HG03460 (cell line): ENCODE measurements around the gene NPLOC4.

ENCODE experiments used
- ATAC-seq: cut with Tn5 transposase; IDR thresholded peaks from one replicate; pipeline ENCODE4 v1.9.1; 2021; ENCODE audit not compliant: unreplicated experiment

Gene NPLOC4

GRCh38 chr17:81568416-81568815 lies 68.5 kb downstream of the NPLOC4 start:
- ATAC-seq: no peak

GRCh38 chr17:81567191-81567590 lies 69.7 kb downstream of the NPLOC4 start:
- no peak for ATAC-seq

DNA sequence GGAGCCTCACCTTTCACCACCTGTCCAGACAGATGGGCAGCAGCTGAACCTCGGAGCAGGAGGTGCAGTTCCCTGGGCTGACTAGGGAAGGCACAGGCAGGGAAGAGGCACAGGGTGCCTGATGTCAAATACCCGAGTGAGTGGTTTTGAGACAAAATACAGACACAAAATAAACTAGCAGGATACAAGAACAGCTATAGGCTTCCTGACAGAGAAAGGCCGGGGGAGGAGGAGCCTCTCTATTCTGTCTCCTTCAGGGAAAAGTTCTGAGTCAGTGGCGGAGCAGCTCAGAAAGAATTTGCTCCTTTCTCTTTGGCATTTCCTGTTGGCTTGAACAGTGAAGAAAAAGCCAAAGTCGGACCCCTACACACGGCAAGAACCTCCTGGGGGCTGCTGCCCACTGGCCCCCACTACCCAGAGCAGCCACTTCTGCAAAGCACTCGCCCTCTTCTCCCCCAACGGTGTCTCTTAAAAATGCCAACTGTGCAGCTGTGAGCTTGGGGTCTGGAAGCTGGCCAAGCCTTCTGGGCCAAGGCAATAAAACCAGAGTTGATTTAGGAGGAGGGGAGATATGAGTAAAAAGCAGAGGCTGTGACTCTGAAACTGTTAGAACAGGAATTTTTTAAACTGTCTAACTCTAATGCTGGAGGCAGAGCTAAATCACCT lies 70.3 kb downstream of the NPLOC4 start:
- ATAC-seq: no peak

GRCh38 chr17:81565231-81565630 lies 71.7 kb downstream of the NPLOC4 start:
- ATAC-seq: no peak

- no peak for ATAC-seq
Observed at GRCh38 chr17:81564778-81565177, 72.1 kb downstream of the NPLOC4 start.

DNA sequence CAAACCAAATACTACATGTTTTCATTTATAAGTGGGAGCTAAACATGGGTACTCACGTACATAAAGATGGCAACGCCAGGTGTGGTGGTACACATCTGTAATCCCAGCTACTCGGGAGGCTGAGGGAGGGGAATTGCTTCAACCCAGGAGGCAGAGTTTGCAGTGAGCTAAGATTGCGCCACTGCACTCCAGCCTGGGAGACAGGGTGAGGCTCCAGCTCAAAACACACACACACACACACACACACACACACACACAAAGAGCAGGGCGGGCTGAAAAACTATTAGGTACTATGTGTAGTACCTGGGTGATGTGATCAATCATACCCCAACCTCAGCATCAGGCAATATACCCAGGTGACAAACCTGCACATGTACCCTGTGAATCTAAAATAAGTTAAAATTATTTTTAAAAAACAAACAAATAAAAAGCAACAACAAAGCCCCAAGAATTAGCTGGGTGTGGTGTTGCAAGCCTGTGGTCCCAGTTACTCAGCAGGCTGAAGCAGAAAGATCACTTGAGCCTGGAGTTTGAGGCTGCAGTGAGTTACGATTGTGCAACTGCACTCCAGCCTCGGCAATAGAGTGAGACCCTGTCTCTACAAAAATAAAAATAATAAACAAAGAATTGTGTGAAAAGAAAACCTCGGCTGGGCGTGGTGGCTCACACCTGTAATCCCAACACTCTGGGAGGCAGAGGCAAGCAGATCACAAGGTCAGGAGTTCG lies 72.9 kb downstream of the NPLOC4 start:
- no peak for ATAC-seq

DNA sequence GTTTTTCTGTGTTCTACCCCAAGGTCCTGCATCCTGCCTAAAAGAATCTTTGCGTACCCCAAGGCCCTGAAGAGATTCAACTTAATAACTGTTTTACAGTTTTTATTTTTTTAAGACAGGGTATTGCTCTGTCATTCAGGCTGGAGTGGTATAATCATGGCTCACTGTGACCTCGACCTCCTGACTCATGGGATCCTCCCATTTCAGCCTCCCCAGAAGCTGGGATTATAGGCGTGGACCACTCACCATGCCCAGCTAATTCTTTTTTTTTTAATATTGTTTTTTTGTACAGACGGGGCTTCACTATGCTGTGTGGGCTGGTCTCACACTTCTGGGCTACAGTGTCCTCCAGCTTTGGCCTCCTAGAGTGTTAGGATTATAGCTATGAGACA lies 75.4 kb downstream of the NPLOC4 start:
- no peak for ATAC-seq

GRCh38 chr17:81558941-81559806 lies 77.7 kb downstream of the NPLOC4 start:
- no peak for ATAC-seq

DNA sequence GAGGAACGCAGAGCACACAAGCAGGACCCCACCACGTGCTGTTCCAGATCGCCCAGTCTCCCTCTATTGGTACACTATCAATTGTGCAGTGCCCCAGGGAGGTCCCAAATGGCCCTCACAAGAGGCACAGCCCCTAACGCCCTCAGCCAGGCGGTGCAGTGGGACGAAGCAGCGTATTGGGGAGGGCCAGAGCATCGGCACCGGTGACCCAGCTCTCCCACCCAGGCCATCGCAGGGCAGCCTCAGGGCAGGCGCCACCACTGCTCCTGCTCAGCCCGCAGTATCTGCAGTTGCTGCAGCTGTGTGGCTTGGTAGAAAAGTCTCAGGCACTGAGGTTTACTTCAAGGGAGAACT lies 78.8 kb downstream of the NPLOC4 start:
- no peak for ATAC-seq

GRCh38 chr17:81557276-81558114 lies 79.4 kb downstream of the NPLOC4 start:
- ATAC-seq: no peak

DNA sequence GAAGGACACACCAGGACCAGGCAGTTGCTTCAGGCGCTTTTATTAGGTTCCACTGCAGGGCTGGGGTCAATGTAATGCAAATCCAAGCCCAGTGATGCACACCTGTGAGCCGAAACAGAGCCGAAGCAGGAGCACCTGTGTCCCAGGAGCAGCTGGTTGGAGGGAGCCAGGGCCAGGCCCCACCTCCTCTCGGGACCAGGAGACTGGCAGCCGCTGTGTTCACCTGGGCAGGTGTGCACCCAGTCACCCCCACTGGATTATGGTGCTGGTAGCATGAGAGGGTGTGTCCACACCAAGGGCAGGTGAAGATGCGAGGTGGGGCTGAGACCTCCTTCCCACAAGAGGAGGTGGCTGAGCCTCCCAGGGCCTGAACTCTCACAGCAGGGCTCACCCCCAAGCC lies 80.0 kb downstream of the NPLOC4 start:
- ATAC-seq: no peak

- ATAC-seq: no peak
Observed at GRCh38 chr17:81556175-81556691, 80.7 kb downstream of the NPLOC4 start.

DNA sequence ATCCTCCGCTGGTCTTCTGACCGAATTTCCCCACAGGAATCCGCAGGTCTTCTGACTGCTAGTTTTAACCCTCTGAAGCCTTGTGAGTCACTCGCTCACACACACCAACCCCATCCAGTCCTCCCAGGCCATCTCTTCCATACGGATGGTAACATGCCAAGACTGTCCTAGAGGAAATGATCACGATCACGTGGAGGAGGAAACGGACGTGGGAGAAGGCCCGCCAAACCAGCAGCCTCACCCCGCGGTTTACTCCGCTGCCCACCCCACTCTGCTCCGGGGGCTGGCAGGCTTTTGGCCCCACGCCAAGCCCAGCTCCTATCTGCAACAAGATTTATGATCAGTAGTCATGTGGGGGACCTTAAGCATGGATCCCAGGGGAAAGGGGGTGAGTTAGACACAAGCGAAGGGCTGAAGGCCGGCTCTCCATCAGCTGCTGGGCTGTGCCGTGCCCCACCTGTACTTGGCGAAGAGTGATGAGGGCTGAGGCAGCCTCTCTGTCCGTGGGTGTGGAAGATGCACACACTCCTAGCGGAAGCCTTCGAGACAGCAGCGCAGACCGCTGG lies 83.2 kb downstream of the NPLOC4 start:
- ATAC-seq: no peak

GRCh38 chr17:81553018-81553615 lies 83.8 kb downstream of the NPLOC4 start:
- ATAC-seq: peak; percentile 42

DNA sequence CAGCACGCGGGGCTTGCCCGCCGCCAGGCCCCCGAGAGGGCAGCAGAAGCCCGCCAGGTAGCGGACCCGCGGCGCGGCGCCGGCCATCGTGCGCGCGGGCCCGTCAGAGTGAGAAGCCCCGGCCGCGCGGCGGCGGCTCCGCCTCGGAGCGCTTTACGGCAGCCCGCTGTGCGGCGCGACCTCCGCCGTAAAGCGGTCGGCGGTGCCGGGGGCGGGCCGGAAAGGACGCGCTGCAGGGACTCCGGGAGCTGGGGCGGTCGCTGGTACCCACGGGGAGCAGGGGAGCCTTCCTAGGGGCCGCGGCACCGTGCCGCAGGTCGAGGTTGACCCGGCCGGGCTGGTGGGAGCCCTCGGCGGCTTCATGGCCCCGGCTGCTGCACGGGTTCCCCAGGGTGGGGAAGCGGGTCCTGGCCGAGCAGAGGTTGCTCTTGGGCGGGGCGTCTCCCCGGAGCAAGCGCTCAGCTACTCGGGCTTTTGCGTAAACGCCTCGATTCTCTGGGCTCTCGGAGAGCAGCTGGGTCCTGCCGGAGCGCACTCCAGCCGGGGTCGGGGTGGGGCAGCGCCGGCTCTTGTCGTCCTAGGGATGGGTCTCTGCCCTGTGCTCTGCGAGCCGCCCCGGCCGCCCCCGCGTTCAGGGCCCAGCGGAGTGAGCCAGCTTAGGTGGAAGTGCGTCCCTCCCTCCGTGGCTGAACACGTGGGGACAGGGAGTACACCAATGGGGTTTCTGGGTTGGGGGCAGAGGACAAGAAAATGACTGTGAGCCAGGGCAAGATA lies 84.5 kb downstream of the NPLOC4 start, which contains the start of gene FAAP100:
TSS of gene FAAP100 (minus strand) at position 110 of the 774 bp plus-strand sequence. CDS start at position 87, 23 bp downstream.
- ATAC-seq: peak; percentile 35

- peak; percentile 1 for ATAC-seq
Observed at GRCh38 chr17:81551458-81552243, 85.3 kb downstream of the NPLOC4 start.

- ATAC-seq: no peak
Observed at GRCh38 chr17:81550830-81551457, 86.0 kb downstream of the NPLOC4 start.

DNA sequence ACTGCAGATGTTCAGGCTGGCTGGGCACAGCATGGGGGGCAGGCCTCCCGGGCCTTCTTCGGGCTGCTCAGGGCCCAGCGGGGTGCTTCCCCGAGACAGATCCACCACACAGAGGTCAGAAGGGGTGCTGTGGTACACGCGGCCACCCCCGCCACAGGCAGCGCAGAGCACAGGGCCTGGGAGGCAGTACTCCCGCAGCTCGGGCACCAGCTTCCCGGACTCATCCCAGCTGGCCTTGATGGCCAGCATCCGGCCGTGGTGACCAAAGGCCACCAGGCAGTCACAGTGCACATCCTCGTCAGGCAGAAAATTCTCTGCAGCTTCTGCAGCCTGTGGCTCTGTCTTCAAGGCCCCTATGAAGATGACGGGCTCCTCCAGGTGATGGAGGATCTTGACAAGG lies 86.6 kb downstream of the NPLOC4 start:
- ATAC-seq: no peak
